IPS-11a (cell line): ENCODE data around the gene SLC17A2.

Experiments used
- H3K4me3 ChIP-seq: one replicate; pipeline ENCODE4 v1.5.1; 2013; ENCODE audit warnings: low read depth, low read length, control low read depth

Gene SLC17A2

GRCh38 chr6:25888626-25889025 is 41.9 kb downstream of the SLC17A2 start:
- H3K4me3 ChIP-seq = no peak overlapping the region

DNA sequence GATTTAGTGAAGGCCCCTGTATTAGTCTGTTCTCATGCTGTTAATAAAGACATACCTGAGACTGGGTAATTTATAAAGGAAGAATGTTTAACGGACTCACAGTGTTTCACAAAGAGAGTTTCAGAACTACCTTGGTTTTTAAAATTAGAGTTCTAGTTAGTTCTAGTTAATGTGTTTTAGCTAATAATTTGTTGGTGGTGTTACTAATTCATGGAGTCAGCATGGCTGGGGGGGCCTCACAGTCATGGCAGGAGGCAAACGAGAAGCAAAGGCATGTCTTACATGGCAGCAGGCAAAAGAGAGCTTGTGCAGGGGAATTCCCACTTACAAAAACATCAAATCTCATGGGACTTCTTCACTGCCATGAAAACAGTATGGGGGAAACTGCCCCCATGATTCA is 44.4 kb downstream of the SLC17A2 start:
- no peak overlapping the region for H3K4me3 ChIP-seq

GRCh38 chr6:25883991-25884390 is 46.5 kb downstream of the SLC17A2 start:
- H3K4me3 ChIP-seq = no peak overlapping the region

DNA sequence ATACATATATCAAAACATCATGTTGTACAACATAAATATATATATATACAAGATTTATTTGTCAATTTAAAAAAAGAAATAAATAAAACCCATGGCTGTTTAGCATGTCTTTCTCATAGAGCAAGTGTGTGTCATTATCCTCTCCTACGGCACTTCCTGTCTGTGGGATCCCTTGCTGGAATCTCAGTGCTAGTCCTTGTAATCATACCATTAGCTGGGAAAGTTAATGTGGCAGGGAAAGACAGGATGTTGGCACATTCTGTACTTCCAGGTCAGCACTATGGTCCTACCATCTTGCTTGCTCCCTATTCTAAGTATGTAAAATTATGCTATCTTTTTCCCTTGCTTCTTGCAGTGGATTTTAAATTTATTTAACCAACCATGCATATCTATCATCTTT is 47.0 kb downstream of the SLC17A2 start:
- no peak overlapping the region for H3K4me3 ChIP-seq

DNA sequence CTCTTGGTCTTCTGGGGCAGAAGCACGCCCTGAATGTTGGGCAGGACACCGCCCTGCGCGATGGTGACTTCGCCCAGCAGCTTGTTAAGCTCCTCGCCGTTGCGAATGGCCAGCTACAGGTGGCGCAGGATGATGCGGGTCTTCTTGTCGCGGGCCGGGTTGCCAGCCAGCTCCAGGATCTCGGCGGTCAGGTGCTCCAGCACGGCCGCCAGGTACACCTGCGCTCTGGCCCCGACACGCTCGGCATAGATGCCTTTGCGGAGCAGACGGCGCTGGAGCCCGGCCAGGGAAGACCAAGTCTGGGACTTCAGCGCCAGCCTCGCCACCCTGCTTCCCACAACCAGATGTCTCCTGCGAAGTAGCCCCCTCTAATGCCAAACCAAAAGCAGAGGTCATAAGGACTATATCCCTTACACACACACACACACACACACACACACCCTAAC is 48.4 kb downstream of the SLC17A2 start:
- H3K4me3 ChIP-seq = no peak overlapping the region

- H3K4me3 ChIP-seq = no peak overlapping the region
These were observed 49.9 kb downstream of the SLC17A2 start for GRCh38 chr6:25880601-25881000.

DNA sequence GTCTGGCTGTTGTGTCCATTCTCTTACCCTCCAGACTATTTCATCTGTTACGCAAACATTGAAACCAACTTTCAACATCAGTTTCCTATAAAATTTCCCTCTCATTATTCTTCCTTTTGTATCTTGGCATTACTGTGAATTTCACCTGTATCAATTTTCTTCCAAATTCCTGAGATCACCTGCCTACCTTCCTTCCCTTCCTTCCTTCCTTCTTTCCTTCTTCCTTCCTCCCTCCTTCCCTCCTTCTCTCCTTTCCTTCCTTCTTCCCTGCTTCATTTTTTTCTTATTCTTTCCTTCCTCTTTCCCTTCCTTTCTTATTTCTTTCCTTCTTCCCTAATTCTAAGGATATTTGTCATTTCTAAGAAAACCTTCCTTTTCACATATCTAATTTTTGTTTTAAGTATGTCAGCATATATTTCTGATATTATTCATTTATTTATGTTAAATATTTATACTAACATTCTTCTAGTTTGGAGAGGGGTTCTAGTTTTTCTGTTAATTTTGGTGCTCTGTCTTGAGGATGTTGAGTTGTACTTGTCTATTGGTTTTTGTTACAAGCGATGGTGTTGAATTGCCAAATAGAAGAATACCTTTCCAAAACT is 51.7 kb downstream of the SLC17A2 start:
- no peak overlapping the region for H3K4me3 ChIP-seq

GRCh38 chr6:25875926-25876602 is 54.4 kb downstream of the SLC17A2 start:
- no peak overlapping the region for H3K4me3 ChIP-seq

DNA sequence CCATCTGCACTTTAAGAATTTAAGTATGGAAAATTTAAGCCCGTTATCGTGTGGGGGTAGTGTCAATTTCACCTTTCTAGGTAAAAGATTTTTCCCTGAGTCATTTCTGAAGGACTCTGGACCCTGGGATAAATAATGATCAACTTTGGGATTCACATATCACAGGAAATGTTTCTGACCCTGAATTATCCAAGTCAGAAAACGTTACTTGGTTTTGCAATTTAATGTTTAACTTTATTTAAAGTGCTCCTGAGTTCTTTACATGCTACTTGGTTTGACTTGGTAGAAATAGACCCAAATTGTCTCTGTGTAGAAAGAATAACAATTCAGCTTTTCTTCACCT is 55.0 kb downstream of the SLC17A2 start:
- no peak overlapping the region for H3K4me3 ChIP-seq

- no peak overlapping the region for H3K4me3 ChIP-seq
These were observed 55.5 kb downstream of the SLC17A2 start for GRCh38 chr6:25874822-25875562.

DNA sequence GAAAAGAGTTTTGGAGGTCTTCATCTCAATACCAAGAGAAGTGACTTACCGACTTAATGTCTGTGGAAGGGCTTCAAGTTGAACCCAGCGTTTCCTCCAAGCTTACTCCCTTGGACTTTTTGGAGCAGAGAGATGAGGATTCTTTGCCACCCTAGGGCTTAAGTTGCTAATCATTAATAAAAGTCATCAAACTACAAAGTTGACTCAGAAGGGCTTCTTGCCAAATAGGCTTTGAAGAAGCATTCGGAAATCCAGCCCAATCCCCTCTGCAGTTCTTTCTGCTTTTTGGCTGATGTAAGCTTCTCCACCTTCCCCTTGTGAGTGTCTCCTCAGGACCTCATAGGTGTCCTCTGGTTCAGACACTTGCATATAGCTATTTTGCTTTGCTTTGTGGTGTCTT is 56.4 kb downstream of the SLC17A2 start, which contains the start of gene SLC17A3:
SLC17A3 (minus strand) TSS at position 126 of the 400 bp plus-strand sequence. CDS start 5,856 bp downstream, outside the sequence.
- H3K4me3 ChIP-seq = no peak within 1 kb of the TSS

GRCh38 chr6:25872814-25873213 is 57.7 kb downstream of the SLC17A2 start:
- H3K4me3 ChIP-seq = no peak overlapping the region

DNA sequence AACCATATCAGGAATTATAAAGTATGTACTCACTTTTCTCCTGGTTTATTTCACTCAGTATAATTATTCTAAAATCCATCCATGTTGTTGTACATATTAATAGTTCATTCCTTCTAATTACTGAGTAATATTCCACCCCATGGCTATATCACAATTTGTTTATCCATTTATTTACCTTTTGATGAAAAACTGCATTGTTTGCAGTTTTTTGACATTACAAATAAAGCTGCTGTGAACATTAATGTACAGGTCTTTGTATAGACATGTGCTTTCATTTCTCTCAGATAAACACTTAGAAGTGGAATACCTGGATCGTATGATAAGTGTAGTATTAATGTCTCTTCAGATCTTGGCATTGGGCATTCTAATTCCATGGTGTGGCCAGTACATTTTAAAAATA is 60.7 kb downstream of the SLC17A2 start:
- no peak overlapping the region for H3K4me3 ChIP-seq

GRCh38 chr6:25868436-25869183 is 61.9 kb downstream of the SLC17A2 start:
- H3K4me3 ChIP-seq = no peak overlapping the region

DNA sequence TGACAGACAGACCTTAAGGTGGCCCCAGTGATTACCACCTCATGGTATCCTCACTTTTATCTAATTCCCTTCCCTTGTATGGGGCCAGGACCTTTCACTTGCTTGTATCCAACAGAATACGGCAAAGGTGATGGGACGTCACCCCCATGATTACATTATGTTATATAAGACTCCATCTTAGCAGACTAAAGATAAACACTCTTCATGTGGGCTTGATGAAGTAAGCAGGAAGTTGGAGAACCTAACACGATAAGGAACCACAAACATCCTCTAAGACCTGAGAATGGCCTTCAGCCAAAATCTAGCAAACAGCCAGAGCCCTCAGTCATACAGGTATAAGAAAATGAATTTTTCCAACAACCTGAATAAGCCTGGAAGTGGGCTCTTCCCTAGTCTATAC is 64.5 kb downstream of the SLC17A2 start:
- no peak overlapping the region for H3K4me3 ChIP-seq

DNA sequence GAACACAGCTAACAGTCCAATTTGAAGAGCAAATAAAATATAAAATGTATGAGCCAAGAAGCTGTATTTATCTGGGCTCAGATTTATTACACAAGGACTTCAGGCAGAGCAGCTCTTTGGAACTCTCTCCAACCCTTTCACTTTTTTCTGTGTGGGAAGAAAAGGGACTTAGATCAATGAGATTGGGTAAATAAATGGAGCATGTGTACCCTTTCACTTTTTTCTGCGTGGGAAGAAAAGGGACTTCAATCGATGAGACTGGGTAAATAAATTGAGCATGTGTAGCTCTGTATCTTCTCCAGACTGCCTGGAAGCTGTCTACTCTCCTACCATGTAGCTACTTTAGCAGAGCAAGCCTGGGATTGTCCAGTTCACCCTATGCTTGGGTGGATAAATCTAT is 67.1 kb downstream of the SLC17A2 start:
- no peak overlapping the region for H3K4me3 ChIP-seq
